ENCODE data around the gene MTSS2.

MTSS2 gene

DNA sequence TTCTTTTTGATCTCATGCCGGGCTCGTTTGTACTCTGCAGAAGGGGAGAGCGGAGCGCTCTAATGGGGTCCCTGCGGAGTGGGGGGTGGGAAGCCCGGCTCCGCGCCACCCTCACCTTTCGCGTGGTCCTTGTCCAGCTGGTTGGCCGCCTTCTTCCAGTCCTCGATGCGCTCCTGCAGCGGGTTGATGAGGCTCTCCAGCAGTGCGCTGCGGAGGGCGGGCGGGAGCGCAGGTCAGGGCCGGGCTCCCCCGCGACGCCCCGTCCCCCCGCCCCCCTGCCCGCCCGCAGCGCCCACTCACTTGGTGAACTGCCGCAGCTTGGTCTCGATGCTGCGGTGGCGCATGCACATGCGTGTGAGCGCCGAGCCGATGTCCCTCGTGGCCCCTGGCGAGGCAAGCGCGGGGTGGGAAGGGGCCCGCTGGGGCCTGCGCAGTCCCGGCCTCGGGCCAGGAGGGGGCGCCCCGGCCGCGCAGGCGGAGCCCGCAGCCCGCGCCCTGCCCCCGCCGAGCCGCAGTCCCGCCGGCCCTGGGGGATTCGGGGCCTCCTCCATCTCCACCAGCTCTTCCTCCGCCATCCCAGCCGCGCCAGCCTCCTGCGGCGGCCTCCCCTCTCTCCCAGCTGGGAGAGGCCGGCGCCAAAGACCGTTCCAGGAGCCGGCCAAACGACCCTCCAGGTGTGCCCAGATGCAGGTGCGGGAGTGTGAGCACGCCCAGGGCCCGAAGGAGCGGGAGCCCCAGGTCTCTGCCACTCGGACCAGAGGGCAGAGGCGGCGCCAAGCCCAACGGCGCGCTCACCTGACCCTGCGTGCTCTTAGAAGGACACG, 6.0 kb downstream of the MTSS2 start:
- no peak overlapping the region for H3K18ac ChIP-seq (ENCODE audit: low read length)
- H3K4me2 ChIP-seq (ENCODE audit: low read length): no peak overlapping the region
- no peak overlapping the region for H2BK120ac ChIP-seq (ENCODE audit: low read depth, low read length)
- no peak overlapping the region for H4K8ac ChIP-seq (ENCODE audit: low read depth, low read length)
- H2BK5ac ChIP-seq (ENCODE audit: low read length): no peak overlapping the region
- peaks cover 4% of the 10 kb centered on the region for H3K36me3 ChIP-seq (ENCODE audit: control insufficient read depth, insufficient read depth, low read length)
- peak overlapping the region; percentile 75 for H3K56ac ChIP-seq (ENCODE audit: low read length)
- H3K4me1 ChIP-seq (ENCODE audit: control insufficient read depth, low read depth, low read length): peaks cover 3% of the 10 kb centered on the region
- H4K5ac ChIP-seq (ENCODE audit: low read length): no peak overlapping the region
- H3K79me1 ChIP-seq (ENCODE audit: low read length): peaks cover 2% of the 10 kb centered on the region
- H3K27me3 ChIP-seq (ENCODE audit: insufficient read depth, low read length, poor library complexity): no peaks in the 10 kb centered on the region
- H3K23ac ChIP-seq (ENCODE audit: low read length): no peak overlapping the region
- peak overlapping the region; percentile 34 for H3K9ac ChIP-seq (ENCODE audit: low read length)
- no peak overlapping the region for H2BK15ac ChIP-seq (replicated peaks; ENCODE audit: low read depth)
- no peak overlapping the region for H3K4me3 ChIP-seq (ENCODE audit: low read length)
- no peak overlapping the region for H3K4ac ChIP-seq (ENCODE audit: low read depth, low read length)
- peak overlapping the region; percentile 16 for H3K27ac ChIP-seq (ENCODE audit: low read depth, low read length)
- DNase-seq: peak; percentile 61
- H3K79me2 ChIP-seq (ENCODE audit: control insufficient read depth, insufficient read depth, low read length): no peaks in the 10 kb centered on the region
- H2AK5ac ChIP-seq (ENCODE audit: low read length): no peak overlapping the region
- no CpG with 5 or more reads among the region's 80 CpGs for WGBS (ENCODE audit: extremely low coverage, insufficient coverage, low lambda C conversion rate)

DNA sequence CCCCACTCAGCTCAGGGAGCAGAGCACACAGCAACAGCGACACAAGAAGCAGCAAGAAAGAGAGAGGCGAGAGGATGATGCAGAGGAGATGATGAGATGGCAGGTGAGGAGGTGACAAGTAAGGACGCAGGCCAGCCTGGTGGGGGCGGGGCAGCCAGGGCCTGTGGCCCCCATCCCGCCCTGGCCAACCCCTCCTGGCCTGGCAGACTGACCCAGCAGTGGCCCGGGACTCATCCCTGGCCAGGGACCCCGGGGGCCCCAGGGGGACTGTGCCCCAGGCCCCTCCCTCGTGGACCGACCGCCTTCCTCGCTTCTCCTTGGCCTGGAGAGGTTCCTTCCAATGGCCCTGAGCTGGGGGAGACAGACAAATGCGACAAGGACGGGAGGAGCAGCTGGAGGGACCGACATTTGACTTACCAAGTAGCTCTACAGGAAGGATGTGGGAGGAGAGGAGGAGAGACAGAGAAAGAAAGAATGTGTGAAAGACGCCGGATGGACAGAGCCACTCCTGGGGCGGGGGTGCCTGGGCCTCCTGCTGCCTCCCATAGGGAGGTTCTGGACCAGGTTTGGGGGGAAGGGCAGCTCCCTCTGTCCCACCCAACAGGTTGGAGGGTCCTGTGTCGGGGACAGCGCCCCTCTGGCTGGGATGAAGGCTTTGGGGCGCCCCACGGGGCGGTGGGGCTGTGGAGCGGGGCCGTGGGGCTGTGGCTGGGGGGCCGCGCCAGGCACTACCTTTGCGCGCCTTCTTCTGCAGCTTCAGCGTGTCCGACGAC, 6.8 kb downstream of the MTSS2 start:
- no peak overlapping the region for H4K5ac ChIP-seq (ENCODE audit: low read length)
- peak; percentile 59 for DNase-seq
- WGBS (ENCODE audit: extremely low coverage, insufficient coverage, low lambda C conversion rate): no CpG with 5 or more reads among the region's 31 CpGs

DNA sequence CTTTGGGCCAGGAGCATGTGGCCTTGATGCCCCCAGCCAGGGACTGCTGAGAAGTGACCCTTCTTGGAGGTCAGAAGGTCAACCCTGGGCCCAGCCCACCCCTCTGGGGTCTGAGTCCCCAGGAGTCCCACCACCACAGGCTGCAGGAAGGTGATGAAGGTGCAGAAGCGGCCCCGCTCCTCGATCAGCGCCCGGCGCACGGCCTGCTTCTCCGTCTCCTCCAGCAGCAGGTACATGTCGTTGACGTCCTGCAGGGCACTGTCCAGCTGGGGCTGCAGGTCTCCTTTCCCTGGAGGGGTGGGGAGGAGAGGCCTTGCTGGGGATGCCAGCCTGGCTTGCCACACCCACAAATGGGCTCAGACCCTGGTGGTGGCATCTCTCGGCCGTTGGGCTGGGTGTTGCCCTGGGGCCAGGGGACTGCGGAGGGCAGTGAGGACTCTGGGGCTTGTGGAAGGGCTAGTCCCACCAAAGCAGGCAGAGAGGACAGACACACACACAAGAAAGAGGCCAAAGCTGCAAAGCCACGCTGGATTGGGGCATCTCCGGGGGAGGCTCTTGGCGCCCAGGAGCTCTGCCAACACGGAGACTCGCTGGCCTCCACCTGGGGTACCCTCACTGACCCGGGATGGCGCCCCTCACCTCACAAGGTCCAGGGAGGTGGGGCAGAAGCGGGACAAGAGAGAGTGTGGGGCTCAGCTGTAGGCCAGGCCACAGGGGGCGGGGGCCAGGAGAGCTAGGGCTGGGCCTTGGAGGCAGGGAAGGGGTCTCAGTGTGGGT, 7.5 kb downstream of the MTSS2 start:
- H2BK5ac ChIP-seq (ENCODE audit: low read length): no peak overlapping the region
- H3K4me3 ChIP-seq (ENCODE audit: low read length): no peak overlapping the region
- H4K8ac ChIP-seq (ENCODE audit: low read depth, low read length): no peak overlapping the region
- H3K23ac ChIP-seq (ENCODE audit: low read length): no peak overlapping the region
- peaks cover 3% of the 10 kb centered on the region for H3K4me1 ChIP-seq (ENCODE audit: control insufficient read depth, low read depth, low read length)
- H3K79me2 ChIP-seq (ENCODE audit: control insufficient read depth, insufficient read depth, low read length): no peaks in the 10 kb centered on the region
- H2BK120ac ChIP-seq (ENCODE audit: low read depth, low read length): no peak overlapping the region
- H3K27me3 ChIP-seq (ENCODE audit: insufficient read depth, low read length, poor library complexity): no peaks in the 10 kb centered on the region
- DNase-seq: no peak
- no peak overlapping the region for H3K4ac ChIP-seq (ENCODE audit: low read depth, low read length)
- no peak overlapping the region for H2AK5ac ChIP-seq (ENCODE audit: low read length)
- no peak overlapping the region for H2BK15ac ChIP-seq (replicated peaks; ENCODE audit: low read depth)
- no peak overlapping the region for H4K5ac ChIP-seq (ENCODE audit: low read length)
- no peak overlapping the region for H3K4me2 ChIP-seq (ENCODE audit: low read length)
- H3K27ac ChIP-seq (ENCODE audit: low read depth, low read length): no peak overlapping the region
- no peaks in the 10 kb centered on the region for H3K79me1 ChIP-seq (ENCODE audit: low read length)
- peaks cover 4% of the 10 kb centered on the region for H3K36me3 ChIP-seq (ENCODE audit: control insufficient read depth, insufficient read depth, low read length)
- no peak overlapping the region for H3K9ac ChIP-seq (ENCODE audit: low read length)
- WGBS (ENCODE audit: extremely low coverage, insufficient coverage, low lambda C conversion rate): no CpG with 5 or more reads among the region's 22 CpGs
- H3K18ac ChIP-seq (ENCODE audit: low read length): no peak overlapping the region
- no peak overlapping the region for H3K56ac ChIP-seq (ENCODE audit: low read length)

More for the DNA sequence above, 6.8 kb downstream of the MTSS2 start:
- peaks cover 4% of the 10 kb centered on the region for H3K36me3 ChIP-seq (ENCODE audit: control insufficient read depth, insufficient read depth, low read length)
- H3K56ac ChIP-seq (ENCODE audit: low read length): peak overlapping the region; percentile 43
- no peak overlapping the region for H2BK5ac ChIP-seq (ENCODE audit: low read length)
- H3K4me1 ChIP-seq (ENCODE audit: control insufficient read depth, low read depth, low read length): peaks cover 3% of the 10 kb centered on the region
- no peak overlapping the region for H3K4ac ChIP-seq (ENCODE audit: low read depth, low read length)
- no peaks in the 10 kb centered on the region for H3K79me1 ChIP-seq (ENCODE audit: low read length)
- no peaks in the 10 kb centered on the region for H3K27me3 ChIP-seq (ENCODE audit: insufficient read depth, low read length, poor library complexity)
- H3K23ac ChIP-seq (ENCODE audit: low read length): no peak overlapping the region
- H3K18ac ChIP-seq (ENCODE audit: low read length): no peak overlapping the region
- no peaks in the 10 kb centered on the region for H3K79me2 ChIP-seq (ENCODE audit: control insufficient read depth, insufficient read depth, low read length)
- H3K4me2 ChIP-seq (ENCODE audit: low read length): no peak overlapping the region
- no peak overlapping the region for H2AK5ac ChIP-seq (ENCODE audit: low read length)
- H3K27ac ChIP-seq (ENCODE audit: low read depth, low read length): peak overlapping the region; percentile 16
- no peak overlapping the region for H2BK120ac ChIP-seq (ENCODE audit: low read depth, low read length)
- no peak overlapping the region for H4K8ac ChIP-seq (ENCODE audit: low read depth, low read length)
- no peak overlapping the region for H3K4me3 ChIP-seq (ENCODE audit: low read length)
- H2BK15ac ChIP-seq (replicated peaks; ENCODE audit: low read depth): no peak overlapping the region
- no peak overlapping the region for H3K9ac ChIP-seq (ENCODE audit: low read length)

DNA sequence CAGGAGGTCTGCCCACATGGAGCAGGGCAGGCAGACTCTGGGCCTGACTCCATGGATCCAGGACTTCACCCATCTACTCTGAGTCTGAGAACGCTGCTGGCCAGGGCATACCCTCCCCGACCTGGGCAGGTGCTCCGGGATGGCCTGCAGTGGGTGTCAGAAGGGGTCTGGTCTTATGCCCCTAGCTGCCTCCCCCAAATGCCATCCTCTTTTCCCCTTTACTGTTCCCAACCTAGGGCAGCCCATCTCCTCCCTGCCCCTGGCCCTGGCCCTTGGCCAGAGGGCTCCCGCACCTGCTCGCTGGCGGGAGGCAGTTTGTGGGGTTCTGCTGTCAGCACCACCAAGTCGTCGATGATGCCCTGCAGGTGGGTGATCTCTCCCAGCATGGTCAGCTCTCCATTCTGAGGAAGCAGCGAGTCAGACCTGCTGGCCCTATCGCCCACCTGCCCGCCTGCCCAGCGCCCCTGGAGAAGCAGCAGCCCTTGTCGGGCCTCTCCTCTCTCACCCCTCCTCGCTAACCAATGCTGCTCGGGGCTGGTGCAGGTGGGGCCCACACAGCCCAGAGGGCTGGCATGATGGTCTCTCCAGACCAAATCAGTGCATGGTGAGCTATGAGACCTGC, 8.2 kb downstream of the MTSS2 start:
- Histone ChIP-seq H3K9ac (ENCODE audit: low read length) (no peak overlapping the region), H2BK120ac (ENCODE audit: low read depth, low read length) (no peak overlapping the region), H2BK5ac (ENCODE audit: low read length) (no peak overlapping the region), H2AK5ac (ENCODE audit: low read length) (no peak overlapping the region), H3K4me1 (ENCODE audit: control insufficient read depth, low read depth, low read length) (peaks cover 3% of the 10 kb centered on the region), H2BK15ac (replicated peaks; ENCODE audit: low read depth) (no peak overlapping the region), H3K23ac (ENCODE audit: low read length) (no peak overlapping the region), H3K36me3 (ENCODE audit: control insufficient read depth, insufficient read depth, low read length) (peaks cover 6% of the 10 kb centered on the region), H4K8ac (ENCODE audit: low read depth, low read length) (no peak overlapping the region), H3K4me3 (ENCODE audit: low read length) (no peak overlapping the region), H3K27me3 (ENCODE audit: insufficient read depth, low read length, poor library complexity) (no peaks in the 10 kb centered on the region), H3K79me2 (ENCODE audit: control insufficient read depth, insufficient read depth, low read length) (no peaks in the 10 kb centered on the region), H3K79me1 (ENCODE audit: low read length) (no peaks in the 10 kb centered on the region), H3K56ac (ENCODE audit: low read length) (no peak overlapping the region), H3K27ac (ENCODE audit: low read depth, low read length) (no peak overlapping the region), H4K5ac (ENCODE audit: low read length) (no peak overlapping the region), H3K4me2 (ENCODE audit: low read length) (no peak overlapping the region), H3K18ac (ENCODE audit: low read length) (no peak overlapping the region), H3K4ac (ENCODE audit: low read depth, low read length) (no peak overlapping the region)
- DNase-seq: no peak
- no CpG with 5 or more reads among the region's 15 CpGs for WGBS (ENCODE audit: extremely low coverage, insufficient coverage, low lambda C conversion rate)

DNA sequence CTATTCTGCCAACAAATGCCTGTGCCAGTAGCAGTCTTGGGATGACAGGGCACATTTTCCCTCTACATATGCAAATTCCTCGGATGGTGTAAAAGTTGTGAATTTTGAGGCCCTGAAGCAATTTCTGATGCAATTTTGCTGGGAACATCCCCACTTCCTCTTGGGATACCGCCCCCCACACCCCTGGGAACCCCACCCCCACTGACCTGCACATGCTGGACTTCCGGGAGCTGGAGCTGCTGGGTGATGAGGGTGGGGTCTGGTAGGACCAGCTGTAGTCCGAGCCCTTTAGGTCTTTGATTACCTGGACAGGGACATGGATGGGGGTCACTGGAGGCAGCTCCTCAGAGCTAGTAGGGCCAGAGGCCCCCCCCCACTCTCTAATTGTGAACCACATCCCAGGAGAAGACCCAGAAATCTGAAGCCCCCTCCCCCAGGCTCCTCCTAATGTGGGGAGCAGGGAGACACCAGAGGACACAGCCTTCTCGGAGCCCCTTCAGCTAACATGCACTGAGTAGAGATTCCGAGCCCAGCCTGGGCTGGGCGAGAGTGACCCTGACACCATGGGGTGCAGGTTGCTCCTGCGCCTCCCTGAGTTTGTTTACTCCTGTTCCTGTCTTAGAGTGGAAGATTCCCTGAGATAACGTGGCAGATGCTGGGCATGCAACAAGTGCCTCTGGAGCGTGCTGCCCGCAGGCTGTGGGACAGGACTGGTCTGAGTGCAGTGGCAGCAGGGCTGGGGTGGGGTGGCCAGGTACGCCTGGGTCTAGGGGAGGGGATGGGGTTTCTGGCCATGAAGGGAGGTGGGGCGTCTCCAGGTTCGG, 9.0 kb downstream of the MTSS2 start:
- Histone ChIP-seq H3K4ac (ENCODE audit: low read depth, low read length) (no peak overlapping the region), H3K56ac (ENCODE audit: low read length) (no peak overlapping the region), H2BK15ac (replicated peaks; ENCODE audit: low read depth) (no peak overlapping the region), H3K18ac (ENCODE audit: low read length) (no peak overlapping the region), H4K5ac (ENCODE audit: low read length) (no peak overlapping the region), H2AK5ac (ENCODE audit: low read length) (no peak overlapping the region), H3K4me2 (ENCODE audit: low read length) (no peak overlapping the region), H2BK120ac (ENCODE audit: low read depth, low read length) (no peak overlapping the region), H3K9ac (ENCODE audit: low read length) (no peak overlapping the region), H3K4me1 (ENCODE audit: control insufficient read depth, low read depth, low read length) (peaks cover 3% of the 10 kb centered on the region), H3K27ac (ENCODE audit: low read depth, low read length) (no peak overlapping the region), H4K8ac (ENCODE audit: low read depth, low read length) (no peak overlapping the region), H3K23ac (ENCODE audit: low read length) (no peak overlapping the region), H3K36me3 (ENCODE audit: control insufficient read depth, insufficient read depth, low read length) (peaks cover 6% of the 10 kb centered on the region), H3K27me3 (ENCODE audit: insufficient read depth, low read length, poor library complexity) (no peaks in the 10 kb centered on the region), H3K79me1 (ENCODE audit: low read length) (no peaks in the 10 kb centered on the region), H3K79me2 (ENCODE audit: control insufficient read depth, insufficient read depth, low read length) (no peaks in the 10 kb centered on the region), H2BK5ac (ENCODE audit: low read length) (no peak overlapping the region), H3K4me3 (ENCODE audit: low read length) (no peak overlapping the region)
- DNase-seq: peak; percentile 47
- WGBS (ENCODE audit: extremely low coverage, insufficient coverage, low lambda C conversion rate): no CpG with 5 or more reads among the region's 14 CpGs

Data from mesendoderm (in vitro differentiated cells).